Measurements from ENCODE around the gene PPP2R2B.

DNA sequence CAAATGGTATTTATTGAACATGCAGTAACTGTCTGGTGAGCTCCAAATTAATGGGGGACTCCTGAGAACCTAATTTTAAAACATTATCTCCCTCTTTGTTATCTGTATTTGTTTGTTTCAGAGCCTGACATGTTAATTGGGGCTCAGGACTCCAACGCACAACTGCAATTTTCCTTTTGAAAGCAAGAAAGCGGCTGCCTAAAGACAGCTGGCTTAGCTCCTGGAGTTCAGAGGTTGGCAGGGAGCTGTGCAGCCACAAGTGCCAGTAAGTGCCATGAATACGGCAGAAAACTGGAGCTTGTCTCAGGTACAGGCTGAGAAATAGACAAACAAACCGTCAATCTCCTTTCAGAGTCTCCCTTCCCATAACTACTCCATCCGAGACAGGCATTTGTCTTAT is 80.9 kb downstream of the PPP2R2B start:
- TF ChIP-seq POLR2A (IDR thresholded peaks at IDR 0.05) = no peak
- TF ChIP-seq, protein P1, sequence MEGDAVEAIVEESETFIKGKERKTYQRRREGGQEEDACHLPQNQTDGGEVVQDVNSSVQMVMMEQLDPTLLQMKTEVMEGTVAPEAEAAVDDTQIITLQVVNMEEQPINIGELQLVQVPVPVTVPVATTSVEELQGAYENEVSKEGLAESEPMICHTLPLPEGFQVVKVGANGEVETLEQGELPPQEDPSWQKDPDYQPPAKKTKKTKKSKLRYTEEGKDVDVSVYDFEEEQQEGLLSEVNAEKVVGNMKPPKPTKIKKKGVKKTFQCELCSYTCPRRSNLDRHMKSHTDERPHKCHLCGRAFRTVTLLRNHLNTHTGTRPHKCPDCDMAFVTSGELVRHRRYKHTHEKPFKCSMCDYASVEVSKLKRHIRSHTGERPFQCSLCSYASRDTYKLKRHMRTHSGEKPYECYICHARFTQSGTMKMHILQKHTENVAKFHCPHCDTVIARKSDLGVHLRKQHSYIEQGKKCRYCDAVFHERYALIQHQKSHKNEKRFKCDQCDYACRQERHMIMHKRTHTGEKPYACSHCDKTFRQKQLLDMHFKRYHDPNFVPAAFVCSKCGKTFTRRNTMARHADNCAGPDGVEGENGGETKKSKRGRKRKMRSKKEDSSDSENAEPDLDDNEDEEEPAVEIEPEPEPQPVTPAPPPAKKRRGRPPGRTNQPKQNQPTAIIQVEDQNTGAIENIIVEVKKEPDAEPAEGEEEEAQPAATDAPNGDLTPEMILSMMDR (IDR thresholded peaks at IDR 0.05) = no peak

Data from Peyer's patch (tissue), 4 donors.